Thoracic aorta (tissue), 2 donors: Measurements from ENCODE around the gene ARL15. TPM values are rescaled to one million over a fixed set of nuclear protein-coding genes. Genes with fewer than 3 reads are reported as not detected.

ENCODE experiments used
- ATAC-seq: fragments of 150-250 bp; one replicate; pipeline ENCODE4 v1.8.0; 2017; ENCODE audit warnings: low read depth; ENCODE audit not compliant: insufficient number of reproducible peaks, low FRiP score
- DNase-seq: peaks from one replicate; pipeline ENCODE4 v3.0.0-alpha.2; 2020; ENCODE audit warnings: low spot score
- H3K27ac ChIP-seq, 2 donors: fragments of 200-600 bp; sonication (generic); 1 replicate in 1 of 2; 2 replicates in 1 of 2; pipeline ENCODE4 v1.5.1; 2016; ENCODE audit warnings: mild to moderate bottlenecking in 2 of 2, moderate library complexity in 2 of 2
- H3K27me3 ChIP-seq: fragments of 200-600 bp; sonication (generic); replicated peaks from 2 replicates; pipeline ENCODE4 v1.6.0; 2016; ENCODE audit warnings: mild to moderate bottlenecking; ENCODE audit not compliant: insufficient read depth
- H3K36me3 ChIP-seq: fragments of 200-600 bp; sonication (generic); one replicate; pipeline ENCODE4 v1.5.1; 2016
- H3K4me1 ChIP-seq, 2 donors: fragments of 200-600 bp; sonication (generic); 1 replicate in 1 of 2; 2 replicates in 1 of 2; pipeline versions ENCODE4 v1.5.1 to v1.6.0; 2016; ENCODE audit warnings: low read depth in 2 of 2, mild to moderate bottlenecking in 1 of 2; ENCODE audit not compliant: control insufficient read depth in 1 of 2
- H3K4me3 ChIP-seq: fragments of 200-600 bp; sonication (generic); 2 replicates; pipeline ENCODE4 v1.5.1; 2016; ENCODE audit warnings: mild to moderate bottlenecking
- H3K9me3 ChIP-seq: fragments of 200-600 bp; sonication (generic); 2 replicates; pipeline ENCODE4 v1.5.1; 2016
- total RNA-seq, 2 donors: library from RNA; depleted of rRNA; stranded (reverse); fragments of >200 nt; gene quantifications; one replicate each; pipeline versions ENCODE4 v1.1.0 to v1.2.3, GENCODE V29; 2016
- TF ChIP-seq, protein P1 (sequence below): fragments of 200-600 bp; sonication (generic); IDR thresholded peaks from one replicate; pipeline ENCODE4 v1.5.1; 2019; ENCODE audit warnings: antibody characterized with exemption

ARL15 gene
- total RNA-seq, 2 donors from 2014 or later = 23.6 to 36.8 TPM

DNA sequence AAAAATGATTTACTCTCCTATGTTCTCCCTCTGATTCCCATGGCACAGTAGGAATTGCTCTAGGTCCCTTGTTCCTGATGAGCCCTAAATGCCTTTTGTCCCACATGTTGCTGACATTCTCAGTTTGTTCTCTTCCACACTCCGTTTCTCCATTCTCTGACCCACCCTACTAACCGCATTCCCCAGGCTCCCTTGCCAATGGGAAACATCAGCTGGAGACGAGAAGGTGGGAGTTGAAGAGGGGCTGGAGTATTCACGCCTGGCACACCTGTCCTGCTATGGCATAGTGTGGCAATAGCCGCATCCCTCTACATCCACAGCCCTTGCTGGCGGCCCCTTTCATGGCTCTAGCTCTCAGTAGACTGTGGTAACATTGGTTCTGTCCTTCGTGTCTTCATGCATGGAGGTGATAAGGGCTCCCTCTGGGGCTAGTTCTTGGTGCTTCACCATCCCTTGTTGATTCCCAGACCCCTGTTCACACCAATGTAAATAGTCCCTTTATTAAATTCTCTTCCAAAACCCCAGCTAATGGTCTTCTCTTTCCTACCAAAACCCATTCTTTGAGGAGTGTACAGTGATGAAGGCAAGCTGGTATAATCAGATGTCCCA is 16.4 kb upstream of the ARL15 start:
- Histone ChIP-seq H3K27ac (no peak overlapping the region), H3K4me1 (peaks cover 0 to 6% of the 10 kb centered on the region in 2 donors), H3K36me3 (no peaks in the 10 kb centered on the region), H3K4me3 (no peak overlapping the region), H3K27me3 (no peaks in the 10 kb centered on the region), H3K9me3 (no peaks in the 10 kb centered on the region)
- ATAC-seq (no peak), DNase-seq (no peak)
- TF ChIP-seq, protein P1, sequence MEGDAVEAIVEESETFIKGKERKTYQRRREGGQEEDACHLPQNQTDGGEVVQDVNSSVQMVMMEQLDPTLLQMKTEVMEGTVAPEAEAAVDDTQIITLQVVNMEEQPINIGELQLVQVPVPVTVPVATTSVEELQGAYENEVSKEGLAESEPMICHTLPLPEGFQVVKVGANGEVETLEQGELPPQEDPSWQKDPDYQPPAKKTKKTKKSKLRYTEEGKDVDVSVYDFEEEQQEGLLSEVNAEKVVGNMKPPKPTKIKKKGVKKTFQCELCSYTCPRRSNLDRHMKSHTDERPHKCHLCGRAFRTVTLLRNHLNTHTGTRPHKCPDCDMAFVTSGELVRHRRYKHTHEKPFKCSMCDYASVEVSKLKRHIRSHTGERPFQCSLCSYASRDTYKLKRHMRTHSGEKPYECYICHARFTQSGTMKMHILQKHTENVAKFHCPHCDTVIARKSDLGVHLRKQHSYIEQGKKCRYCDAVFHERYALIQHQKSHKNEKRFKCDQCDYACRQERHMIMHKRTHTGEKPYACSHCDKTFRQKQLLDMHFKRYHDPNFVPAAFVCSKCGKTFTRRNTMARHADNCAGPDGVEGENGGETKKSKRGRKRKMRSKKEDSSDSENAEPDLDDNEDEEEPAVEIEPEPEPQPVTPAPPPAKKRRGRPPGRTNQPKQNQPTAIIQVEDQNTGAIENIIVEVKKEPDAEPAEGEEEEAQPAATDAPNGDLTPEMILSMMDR = no peak

DNA sequence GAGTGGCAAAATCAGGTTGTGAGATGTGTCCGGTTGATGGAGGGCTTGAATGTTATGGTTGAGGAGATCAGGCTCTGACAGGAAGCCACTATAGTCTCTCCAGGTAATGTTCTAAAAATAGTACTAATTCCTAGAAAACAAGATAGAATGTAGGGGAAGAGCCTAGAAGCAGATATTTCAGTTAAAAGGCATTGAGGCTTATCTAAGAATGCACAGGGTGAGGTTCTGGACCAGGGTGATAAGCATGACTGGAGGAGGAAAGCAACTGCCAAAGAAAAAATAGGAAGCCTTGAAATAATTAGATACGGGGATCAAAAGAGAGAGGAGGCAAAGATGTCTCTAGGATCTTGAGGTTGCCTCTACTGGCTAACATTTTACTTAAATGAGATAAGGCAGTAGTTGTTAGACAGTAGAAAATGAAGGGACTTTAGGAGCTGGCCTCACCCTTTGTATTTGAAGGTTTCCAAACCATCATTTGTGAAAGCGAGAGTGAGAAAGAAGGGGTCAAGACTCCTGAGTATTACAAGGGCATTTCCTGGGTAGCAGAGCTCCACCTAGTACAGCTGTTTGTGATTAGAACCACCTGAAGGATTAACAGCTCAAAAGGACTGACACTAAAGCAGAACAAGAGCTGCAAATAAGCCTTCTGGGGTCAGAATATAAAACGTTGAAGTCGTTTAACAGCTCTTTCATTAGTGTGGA is 15.4 kb upstream of the ARL15 start:
- Histone ChIP-seq H3K4me1 (peaks cover 0 to 6% of the 10 kb centered on the region in 2 donors), H3K36me3 (no peaks in the 10 kb centered on the region), H3K4me3 (no peak overlapping the region), H3K9me3 (no peaks in the 10 kb centered on the region), H3K27ac (no peak overlapping the region), H3K27me3 (no peaks in the 10 kb centered on the region)
- ATAC-seq (no peak), DNase-seq (no peak)
- TF ChIP-seq, protein P1 = no peak

DNA sequence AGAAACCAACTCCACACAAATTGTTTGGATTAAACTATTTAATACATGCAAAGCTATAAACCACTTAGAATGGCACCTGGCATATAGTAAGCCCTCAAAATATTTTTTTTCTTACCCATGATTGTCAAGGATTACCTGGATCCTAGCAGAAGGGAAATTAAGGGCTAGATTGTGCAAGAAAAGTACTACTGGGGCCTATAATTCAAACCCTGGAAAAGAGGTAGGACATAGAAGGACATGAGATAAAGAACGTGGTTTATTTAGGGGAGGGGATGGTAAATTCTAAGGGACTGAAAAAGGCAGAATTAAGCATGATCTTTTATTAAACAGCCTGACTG is 14.9 kb upstream of the ARL15 start:
- H3K9me3 ChIP-seq = no peaks in the 10 kb centered on the region
- no peaks in the 10 kb centered on the region for H3K27me3 ChIP-seq
- no peaks in the 10 kb centered on the region for H3K36me3 ChIP-seq
- no peak overlapping the region for H3K27ac ChIP-seq
- no peak overlapping the region for H3K4me3 ChIP-seq
- DNase-seq (no peak), ATAC-seq (no peak)
- TF ChIP-seq, protein P1 = no peak
- H3K4me1 ChIP-seq = peaks cover 0 to 6% of the 10 kb centered on the region in 2 donors

DNA sequence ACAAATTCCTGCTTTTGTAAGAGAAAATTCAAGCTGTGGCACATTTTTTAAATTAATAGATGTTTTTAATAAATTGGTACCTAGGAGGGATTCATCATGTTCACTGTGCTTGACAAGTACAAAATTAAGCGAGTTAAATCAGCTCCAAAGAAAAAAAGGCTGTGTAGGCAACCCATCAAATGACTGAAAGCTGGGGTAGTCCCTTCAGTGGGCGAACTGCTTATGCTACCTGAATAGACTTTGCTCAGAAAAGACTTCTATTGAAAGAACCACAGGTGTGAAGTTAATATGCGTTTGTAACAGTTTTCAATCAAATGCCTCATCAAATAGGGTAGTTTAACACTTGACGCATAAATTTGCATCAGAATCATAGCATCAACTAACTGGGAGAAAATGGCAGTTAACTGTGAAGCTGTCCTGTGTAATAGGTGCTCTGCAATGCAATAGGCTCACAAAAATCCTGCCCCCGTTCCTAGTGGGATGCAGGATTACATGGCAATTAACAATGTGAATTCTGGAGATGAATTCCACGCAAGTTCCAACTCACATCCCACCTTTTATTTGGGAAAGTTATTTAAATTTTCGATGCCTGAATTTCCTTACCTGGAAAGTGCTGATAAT is 14.4 kb upstream of the ARL15 start:
- Histone ChIP-seq H3K27me3 (no peaks in the 10 kb centered on the region), H3K9me3 (no peaks in the 10 kb centered on the region), H3K4me1 (peaks cover 0 to 6% of the 10 kb centered on the region in 2 donors), H3K4me3 (no peak overlapping the region), H3K36me3 (no peaks in the 10 kb centered on the region), H3K27ac (no peak overlapping the region)
- DNase-seq (no peak), ATAC-seq (no peak)
- TF ChIP-seq, protein P1 = no peak

DNA sequence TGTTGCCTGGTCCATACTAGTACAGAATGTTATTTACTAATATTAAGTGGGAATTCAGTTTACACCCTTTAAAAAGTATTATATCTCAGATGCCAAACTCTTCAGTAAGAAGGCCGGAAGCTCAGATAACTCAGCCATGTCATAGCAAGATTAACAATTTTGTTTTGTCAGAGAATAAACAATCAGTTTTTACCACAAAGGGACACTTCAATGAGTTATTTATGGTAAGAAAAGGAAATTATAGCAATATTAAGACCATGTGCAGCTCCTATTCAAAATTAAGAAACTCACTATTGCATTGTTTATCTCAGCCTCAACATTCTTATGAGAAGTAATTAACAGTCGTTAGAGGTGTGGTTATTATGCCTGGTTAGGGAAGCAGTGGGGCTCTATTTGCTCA is 13.1 kb upstream of the ARL15 start:
- no peaks in the 10 kb centered on the region for H3K36me3 ChIP-seq
- ATAC-seq (no peak), DNase-seq (no peak)
- no peaks in the 10 kb centered on the region for H3K27me3 ChIP-seq
- TF ChIP-seq, protein P1 = no peak
- no peak overlapping the region for H3K27ac ChIP-seq
- no peak overlapping the region for H3K4me3 ChIP-seq
- H3K4me1 ChIP-seq = no peaks in the 10 kb centered on the region
- H3K9me3 ChIP-seq = no peaks in the 10 kb centered on the region
